HG03565 (cell line): ENCODE results near the gene THUMPD2.

Experiments
- ATAC-seq: cut with Tn5 transposase; IDR thresholded peaks from one replicate; pipeline ENCODE4 v1.9.1; 2021; ENCODE audit warnings: mild to moderate bottlenecking, moderate library complexity; ENCODE audit not compliant: unreplicated experiment

THUMPD2 gene

DNA sequence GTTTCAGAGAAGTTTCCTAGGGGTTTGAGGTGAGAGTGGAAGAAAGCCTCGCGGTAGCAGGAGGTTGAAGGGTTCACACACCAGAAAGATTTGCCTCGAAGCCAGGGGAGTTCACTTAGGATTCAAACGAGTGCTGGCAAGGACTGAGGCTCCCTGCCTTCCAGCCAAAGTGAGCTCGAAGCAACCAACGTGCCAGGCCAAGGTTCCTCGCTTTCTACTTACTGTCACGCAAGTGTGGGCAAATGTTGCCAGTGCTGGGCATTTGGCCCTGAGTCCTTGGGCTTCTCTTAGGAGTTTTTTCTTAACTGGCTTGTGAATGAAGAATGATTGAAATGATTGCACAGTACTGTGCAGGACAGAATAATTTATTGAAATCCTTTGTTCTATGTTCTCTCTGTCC lies 59.7 kb downstream of the THUMPD2 start:
- no peak for ATAC-seq

DNA sequence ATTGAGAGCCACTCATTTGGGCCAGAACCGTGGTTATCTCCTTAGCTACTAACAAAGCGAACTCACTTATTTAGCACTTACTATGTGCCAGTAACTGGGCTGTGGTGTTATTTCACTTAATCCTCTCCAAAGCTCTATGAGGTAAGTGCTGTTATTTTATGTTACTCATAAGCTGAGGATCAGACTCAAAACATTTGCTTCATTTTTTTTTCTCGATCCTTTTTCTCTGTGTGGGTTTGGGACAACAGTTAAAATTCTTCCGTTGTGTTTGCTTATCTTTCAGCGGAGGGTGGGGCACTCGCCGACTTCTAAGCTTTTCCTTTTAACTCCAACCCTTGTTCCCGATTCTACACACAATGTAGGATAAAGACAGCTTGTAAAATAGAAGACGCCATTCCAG lies 60.6 kb downstream of the THUMPD2 start:
- ATAC-seq = no peak

DNA sequence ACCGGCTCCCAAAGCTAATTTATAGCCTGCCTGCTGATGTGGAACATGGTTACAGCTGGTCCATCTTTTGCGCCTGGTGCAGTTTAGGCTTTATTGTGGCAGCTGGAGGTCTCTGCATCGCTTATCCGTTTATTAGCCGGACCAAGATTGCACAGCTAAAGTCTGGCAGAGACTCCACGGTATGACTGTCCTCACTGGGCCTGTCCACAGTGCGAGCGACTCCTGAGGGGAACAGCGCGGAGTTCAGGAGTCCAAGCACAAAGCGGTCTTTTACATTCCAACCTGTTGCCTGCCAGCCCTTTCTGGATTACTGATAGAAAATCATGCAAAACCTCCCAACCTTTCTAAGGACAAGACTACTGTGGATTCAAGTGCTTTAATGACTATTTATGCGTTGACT lies 62.0 kb downstream of the THUMPD2 start:
- no peak for ATAC-seq

DNA sequence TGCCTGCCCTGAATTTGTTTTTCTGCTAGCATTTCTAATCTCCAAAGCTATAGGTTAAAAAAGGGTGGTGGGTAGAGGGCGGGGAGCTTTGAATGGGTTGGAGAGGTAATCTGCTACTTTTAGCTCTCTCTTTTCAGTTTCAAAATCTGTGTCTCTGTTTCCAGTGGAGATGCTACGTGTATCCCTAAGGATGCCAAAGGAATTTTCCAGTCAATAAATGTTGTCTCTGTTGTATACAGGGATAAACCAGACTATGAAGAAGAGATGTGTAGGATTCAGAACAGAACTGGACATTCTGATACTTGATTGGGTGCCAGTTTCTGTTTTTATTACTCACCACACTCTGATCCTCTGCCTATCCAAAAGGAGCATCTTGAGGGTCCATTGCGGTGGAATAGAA lies 63.2 kb downstream of the THUMPD2 start:
- no peak for ATAC-seq

DNA sequence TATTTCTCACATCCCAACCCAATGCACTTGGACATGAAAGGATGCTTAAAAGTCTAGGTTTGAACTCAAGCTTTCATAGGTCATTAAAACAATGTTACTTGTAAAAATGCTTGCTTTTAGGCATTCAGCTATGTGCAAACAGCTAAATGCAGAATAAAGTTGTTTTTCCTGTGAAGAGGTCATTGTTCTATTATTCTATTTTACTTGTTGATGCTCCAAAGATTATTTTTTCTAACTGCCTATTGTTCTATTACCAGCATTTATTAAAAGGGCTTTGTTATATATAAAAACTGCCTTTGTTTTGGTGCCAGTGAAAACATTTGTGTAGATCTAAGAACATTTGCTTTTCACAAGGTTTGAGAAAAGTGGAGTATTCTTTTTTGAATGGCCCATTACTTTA lies 64.0 kb downstream of the THUMPD2 start:
- ATAC-seq = no peak

DNA sequence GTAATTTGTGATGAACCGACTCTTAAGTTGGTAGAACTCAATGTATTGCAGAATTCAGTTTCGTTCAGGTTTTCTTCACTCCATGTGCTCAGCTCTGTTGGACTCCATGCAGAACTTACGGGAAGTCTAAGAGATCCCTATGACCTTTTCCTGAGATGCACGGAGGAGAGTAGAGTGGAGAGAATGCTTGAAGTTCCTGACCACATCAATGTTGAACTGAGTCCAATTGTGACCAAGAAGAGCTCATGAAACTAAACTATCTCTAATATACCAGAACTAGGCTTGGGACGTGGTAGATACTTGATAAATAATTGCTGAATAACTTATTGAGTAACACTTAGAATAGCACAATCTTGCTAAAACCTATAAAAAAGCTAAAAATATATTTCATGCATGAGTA lies 66.1 kb downstream of the THUMPD2 start:
- no peak for ATAC-seq

DNA sequence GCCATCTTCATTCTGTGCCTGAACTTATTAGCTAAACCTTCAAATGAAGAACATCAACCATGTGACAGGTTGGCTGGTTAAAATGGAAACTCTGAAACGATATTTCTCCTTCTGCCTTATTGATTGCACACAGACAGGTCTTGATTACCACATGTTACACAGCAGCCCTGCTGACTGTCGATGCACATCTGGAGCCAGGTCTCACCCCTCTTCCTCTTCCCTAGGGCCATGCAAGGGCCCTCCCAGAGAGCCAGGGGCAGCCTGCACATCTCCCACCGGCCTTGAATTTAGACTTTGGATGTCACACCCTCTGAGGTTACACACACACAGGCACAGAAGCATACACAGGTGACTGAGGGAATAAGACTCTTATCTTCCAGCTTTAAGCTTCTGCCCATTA lies 68.3 kb downstream of the THUMPD2 start:
- ATAC-seq = no peak

DNA sequence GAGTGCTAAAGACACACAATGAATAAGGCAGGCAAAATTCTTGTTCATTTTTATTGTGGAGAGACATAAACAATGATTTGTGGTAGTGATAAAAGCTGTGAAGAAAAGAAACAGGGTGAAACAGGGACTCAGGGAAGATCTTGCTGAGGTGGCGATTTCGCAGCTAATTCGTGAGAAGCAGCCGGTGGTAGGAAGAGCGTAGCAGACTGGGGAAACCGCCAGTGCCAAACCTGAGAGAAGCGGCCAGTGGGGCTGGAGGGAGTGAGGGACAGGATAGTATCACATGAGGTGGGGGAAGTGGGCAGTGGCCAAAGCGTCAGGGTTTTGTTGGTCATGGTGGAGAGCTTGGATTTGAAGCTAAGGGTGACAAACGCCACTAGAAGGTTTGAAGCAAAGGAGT lies 71.1 kb downstream of the THUMPD2 start:
- no peak for ATAC-seq

DNA sequence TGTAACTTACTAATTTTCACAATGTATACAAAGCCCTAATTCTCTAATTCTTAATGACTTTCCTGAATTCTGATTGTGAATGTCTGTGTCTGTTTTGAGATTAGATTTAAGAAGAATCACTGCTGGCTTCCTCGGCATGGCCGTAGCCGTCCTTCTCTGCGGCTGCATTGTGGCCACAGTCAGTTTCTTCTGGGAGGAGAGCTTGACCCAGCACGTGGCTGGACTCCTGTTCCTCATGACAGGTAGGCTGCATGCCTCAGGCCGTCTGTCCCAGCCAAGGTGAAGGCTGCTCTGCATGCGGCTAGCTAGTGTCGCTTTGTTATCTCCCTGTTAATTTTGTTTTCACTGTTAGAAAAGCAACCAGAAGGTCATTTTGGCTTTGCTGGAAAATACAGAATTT lies 72.1 kb downstream of the THUMPD2 start:
- ATAC-seq = no peak

DNA sequence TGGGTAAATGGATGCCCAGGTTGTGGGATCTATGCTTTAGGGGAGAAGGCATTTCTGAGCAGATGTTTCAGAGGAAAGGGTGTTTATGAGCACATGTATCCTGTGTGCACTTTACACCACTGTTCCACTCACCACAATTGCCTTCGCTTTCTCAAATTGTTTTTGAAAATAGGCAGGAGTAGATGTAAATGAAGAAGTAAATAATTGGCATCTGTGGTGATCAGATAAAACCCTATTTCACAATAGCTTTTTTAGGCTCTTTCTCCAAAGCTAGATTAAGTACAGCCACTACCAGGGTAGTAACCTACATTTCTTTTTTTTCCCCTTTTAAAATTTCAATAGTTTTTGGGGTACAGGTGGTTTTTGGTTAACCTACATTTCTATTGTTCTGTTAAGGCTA lies 72.7 kb downstream of the THUMPD2 start:
- no peak for ATAC-seq

DNA sequence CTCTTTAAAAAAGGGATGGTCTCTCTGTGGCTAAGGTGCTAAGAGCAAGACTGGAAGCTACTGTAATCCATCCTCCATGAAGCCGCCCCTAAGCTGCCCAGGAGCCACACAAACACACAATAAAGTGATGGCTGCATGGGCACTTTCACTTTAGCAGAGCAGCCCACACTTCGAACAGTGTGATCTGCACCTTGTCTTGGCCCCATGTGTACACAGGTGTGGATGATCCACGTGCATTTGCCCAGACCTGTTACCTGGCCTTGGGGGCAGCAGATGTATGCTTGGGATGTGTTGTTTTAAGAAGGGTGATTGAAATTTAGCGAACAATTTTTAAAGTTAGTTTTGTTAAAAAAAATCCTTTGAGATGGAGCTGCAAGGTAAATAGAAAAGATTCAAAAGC lies 73.4 kb downstream of the THUMPD2 start:
- no peak for ATAC-seq

DNA sequence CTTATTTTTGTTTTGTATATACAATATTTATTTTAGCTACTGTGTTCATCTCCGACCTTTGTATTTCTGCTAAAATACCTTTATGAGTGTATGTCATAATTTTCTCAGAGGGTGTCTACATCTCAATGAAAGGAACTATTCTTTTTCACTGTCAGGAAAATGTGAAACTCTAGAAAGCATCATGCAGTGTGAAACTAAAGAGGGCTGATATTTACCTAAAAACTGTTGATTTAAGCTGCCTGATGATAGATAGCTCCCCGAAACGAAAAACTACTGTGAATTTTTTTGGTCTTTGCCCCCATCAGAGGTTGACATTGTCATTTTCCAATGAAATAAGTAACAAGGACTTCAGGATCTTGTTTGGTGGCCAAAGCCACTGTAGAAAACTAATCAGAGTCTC lies 74.5 kb downstream of the THUMPD2 start:
- ATAC-seq = no peak

DNA sequence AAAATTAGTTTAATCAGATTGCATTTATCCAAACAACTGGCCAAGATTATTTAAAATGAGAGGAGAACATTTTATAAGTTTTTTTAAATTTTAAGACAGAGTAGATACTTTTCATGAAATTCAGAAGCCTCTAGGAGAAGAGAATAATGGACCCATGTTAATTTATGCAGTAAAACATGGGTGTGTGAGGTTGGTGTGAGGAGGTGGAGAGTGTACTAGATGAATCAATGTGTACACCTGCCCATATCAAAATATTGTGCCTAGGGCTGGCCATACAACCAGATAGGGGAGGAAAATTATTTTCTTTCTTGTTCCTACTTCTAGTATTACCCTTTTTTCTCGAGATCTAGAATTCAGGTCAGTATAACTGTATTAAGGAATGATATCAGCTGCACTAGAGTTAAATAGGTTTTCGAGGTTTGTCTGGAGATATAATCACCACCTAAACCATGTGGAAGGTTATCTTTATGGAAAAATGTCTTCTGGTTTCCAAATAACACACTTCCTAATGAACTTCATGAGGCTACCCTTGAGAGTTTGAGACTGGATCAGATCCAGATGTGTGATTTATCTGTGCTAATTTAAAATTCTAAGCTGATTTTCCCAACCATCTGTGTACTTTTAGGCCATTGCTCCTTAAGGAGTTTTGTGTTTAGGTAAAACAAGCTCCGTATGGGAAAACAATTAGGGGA lies 75.7 kb downstream of the THUMPD2 start:
- ATAC-seq = no peak

DNA sequence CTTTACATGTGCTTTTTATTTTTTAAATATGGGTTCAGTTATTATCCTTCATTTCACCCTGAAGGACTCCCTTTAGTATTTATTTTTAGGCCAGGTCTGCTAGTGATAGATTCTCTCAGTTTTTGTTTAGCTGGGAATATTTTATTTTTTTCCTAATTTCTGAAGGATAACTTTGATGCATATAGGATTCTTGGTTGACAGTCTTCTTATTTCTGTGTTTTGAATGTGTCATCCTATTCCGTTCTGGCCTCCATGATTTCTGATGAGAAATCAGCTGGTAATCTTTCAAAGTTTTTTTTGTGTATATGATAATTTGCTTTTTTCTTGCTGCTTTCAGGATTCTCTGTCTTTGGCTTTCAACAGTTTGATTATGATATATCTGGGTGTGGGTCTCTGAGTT lies 77.9 kb downstream of the THUMPD2 start:
- ATAC-seq = no peak

DNA sequence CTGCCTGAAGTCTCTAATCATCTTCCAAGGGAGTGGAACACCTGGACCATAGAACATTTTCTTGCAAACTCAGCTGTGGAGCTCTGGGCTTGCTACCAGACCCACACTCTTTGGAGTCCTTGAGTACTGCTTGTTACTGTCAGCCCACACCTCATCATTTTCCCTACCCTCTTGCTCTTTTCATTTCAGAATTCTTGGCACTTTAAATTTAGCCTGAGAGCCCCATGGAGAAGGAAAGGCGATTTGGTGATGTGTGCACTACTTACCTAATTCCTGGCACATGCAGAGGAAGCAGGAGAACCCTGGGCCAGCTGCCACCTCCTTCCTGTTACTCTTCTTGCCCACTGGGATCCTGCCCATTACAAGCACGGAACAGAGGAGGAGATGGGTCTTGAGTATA lies 81.6 kb downstream of the THUMPD2 start:
- ATAC-seq = no peak

DNA sequence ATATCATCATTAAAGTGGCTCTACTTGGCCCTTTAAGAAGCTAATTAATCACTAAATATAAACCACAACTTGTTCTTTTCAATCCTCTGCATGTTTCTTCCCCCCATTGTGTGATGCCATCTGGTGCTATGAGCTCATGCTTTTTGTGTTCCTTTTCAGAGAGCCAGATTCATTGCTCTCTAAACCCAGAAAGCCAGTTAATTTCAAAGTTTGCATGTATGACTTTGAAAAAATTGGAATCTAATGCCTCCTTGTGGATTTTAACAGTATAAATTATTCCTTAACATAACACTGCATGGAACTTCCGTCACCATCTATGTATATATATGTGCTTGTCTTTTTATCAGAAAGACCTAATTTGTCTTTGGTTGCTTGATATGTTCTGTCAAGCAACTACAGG lies 82.2 kb downstream of the THUMPD2 start:
- ATAC-seq = no peak

DNA sequence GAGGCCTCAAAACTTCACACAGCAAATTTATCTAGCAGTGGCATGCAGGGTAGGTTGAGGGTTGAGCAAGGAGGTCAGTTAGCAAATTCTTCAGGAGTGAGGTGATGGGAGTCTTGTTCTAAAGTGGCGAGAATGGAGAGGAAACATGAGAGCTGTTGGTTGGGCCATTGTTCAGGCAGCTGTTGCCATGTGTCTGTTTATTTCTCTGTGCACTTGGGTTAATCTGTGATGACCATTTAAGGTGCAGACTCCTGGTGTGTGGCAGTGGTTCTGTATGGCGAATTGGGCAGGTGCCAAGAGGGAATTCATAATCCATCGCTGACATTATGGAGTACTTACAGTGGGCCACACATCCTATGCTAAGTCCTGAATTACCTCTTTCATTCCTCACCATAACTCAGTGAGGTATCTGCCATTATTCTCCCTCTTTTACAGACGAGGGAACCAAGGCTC lies 82.9 kb downstream of the THUMPD2 start:
- no peak for ATAC-seq

DNA sequence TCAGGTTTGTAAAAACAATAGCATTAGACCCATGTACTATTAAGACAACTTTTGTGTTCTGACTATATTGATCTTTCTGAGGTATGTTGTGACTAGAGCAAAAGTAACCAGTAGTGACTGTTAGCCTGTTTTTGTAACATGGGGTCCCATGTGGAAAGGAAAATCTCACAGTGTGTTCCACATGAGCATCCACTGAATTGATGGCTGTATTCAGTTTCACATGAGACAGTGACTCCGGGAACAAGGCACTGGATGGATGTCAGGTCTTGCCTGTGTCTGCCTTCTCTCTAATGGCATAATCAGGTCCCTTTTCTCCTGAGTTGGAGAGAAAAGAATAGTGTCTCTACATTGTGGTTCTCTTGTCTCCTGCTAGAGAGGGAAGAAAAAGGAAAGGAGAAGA lies 85.8 kb downstream of the THUMPD2 start:
- ATAC-seq = no peak

DNA sequence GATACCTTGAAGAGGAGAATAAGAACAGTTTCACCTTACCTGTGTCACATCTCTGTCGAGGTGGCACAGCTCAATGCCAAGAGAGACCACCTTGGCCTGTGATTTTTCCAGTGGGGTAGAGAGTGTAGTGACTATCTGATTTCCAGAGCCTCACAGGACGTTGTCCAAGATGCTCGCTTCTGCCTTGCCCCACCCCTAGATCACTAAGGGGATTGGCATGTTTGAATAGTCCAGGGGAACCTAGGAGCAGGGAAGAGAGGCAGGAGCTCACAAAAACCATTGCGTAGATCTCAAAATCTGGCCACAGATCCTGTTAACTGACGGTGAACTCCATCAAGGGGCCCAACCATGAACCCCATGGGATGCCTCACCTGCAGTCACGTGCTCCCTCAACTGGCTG lies 89.2 kb downstream of the THUMPD2 start:
- no peak for ATAC-seq

DNA sequence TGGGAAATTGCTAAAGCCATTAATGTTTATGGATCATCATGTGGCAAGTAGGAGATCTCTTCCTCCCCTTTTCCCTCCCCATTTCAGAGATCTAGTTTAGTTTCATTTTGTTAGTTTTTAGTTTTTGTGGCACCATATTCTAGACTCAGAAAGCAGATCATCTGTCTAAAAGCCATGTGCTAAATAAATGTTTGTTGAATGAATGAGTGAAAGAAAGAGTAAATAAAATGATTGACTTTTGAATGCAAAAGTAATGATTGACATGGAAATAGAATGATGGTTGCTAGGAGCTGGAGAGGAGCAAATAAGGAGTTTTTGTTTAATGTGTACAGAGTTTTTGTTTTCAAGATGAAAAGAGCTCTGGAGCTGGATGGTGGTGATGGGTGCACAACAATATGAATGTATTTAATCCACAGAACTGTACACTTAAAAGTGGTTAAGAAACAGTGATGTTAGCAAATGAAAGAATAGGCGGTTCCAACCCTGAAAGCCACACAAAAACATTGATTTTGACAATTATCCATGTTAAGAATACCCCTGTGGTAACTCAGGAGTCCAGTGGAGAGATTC lies 89.7 kb downstream of the THUMPD2 start:
- no peak for ATAC-seq

DNA sequence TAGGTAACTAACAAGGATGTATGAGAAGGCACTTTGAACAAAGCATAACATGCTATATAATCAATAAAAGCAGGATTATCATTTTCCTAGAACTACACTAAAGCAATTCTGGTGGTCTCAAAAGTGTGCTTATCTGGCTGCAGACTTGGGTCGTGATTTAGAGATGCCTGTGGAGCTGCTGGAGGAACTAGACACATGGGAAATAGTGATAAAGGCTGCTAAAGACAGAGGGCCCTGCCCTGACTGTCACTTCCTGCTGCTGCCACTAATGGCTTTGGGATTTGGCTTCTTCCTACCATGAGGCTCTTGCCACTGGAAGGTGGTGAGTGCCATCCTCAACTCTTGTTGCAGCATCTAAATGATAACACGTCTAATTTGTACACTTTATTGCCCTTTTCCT lies 90.9 kb downstream of the THUMPD2 start:
- no peak for ATAC-seq

DNA sequence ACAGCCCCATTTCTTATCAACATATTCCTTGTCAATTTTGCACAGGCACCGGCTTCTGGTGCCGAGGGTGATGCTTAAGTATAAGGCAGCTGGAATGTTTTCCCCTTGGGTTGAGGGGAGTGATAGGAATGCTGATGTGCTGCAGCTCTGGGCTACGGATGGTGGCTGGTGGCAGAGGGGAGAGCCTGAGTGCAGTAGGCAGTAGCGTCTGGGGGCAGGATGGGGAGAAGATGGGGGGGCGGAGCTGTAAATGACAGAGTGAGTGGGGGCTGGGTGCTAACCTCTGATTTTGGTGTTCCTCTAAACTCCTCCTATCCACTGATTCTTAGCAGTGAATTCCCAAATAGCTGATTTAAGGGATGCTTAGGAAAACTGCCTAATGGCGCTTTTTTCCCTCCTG lies 92.6 kb downstream of the THUMPD2 start:
- ATAC-seq = no peak
